H1 (cell line): Measurements from ENCODE around the gene SNCAIP. TPM values are rescaled to one million over a fixed set of nuclear protein-coding genes. Genes with fewer than 3 reads are reported as not detected.

Experiments
- CTCF ChIA-PET: fragments of 300-600 bp; sonication (Branson Sonifier 250); formaldehyde crosslinking; loops from one replicate; lab custom pipeline; 2021; ENCODE audit not compliant: partially characterized antibody; lab: Charles Lee
- POLR2A ChIA-PET: fragments of 300-600 bp; sonication (Branson Sonifier 250); formaldehyde crosslinking; loops from one replicate; lab custom pipeline; 2021; ENCODE audit warnings: inconsistent platforms; ENCODE audit not compliant: partially characterized antibody; lab: Charles Lee
- DNase-seq, 2 experiments: peaks; one replicate each; pipeline versions ENCODE4 v3.0.0 to v3.0.0-alpha.2; 2010 to 2022; ENCODE audit warnings: low spot score in 2 of 2, low read depth in 1 of 2, mixed read lengths in 1 of 2
- FAIRE-seq: peaks from 2 replicates; lab custom pipeline; 2011; peaks lifted over from hg19 to GRCh38; lab: Jason Lieb, UNC
- H2AFZ ChIP-seq: 2 replicates; pipeline ENCODE4 v1.8.1; 2012; ENCODE audit warnings: low read length, inconsistent platforms
- H2AK5ac ChIP-seq: 2 replicates; pipeline ENCODE4 v1.6.1; 2013; ENCODE audit warnings: low read depth, low read length
- H2BK120ac ChIP-seq: replicated peaks from 2 replicates; pipeline ENCODE3; 2013; ENCODE audit warnings: low read depth, low read length, inconsistent platforms
- H2BK12ac ChIP-seq: 2 replicates; pipeline ENCODE4 v1.6.1; 2013; ENCODE audit warnings: low read depth, low read length
- H2BK15ac ChIP-seq: 2 replicates; pipeline ENCODE4 v1.6.1; 2013; ENCODE audit warnings: low read length
- H2BK20ac ChIP-seq: 2 replicates; pipeline ENCODE4 v1.6.1; 2013; ENCODE audit warnings: low read length
- H2BK5ac ChIP-seq: 2 replicates; pipeline ENCODE4 v1.6.1; 2013; ENCODE audit warnings: low read depth, low read length
- H3K14ac ChIP-seq: 2 replicates; pipeline ENCODE4 v1.6.1; 2013; ENCODE audit warnings: inconsistent platforms; ENCODE audit not compliant: insufficient read length
- H3K18ac ChIP-seq: 2 replicates; pipeline ENCODE4 v1.6.1; 2013; ENCODE audit warnings: low read length; ENCODE audit errors: extremely low read depth
- H3K23ac ChIP-seq: 2 replicates; pipeline ENCODE4 v1.6.1; 2013; ENCODE audit warnings: inconsistent platforms; ENCODE audit not compliant: insufficient read length
- H3K23me2 ChIP-seq: 2 replicates; pipeline ENCODE4 v1.6.1; 2013; ENCODE audit warnings: low read depth, low read length
- H3K27ac ChIP-seq: 2 replicates; pipeline ENCODE4 v1.6.1; 2011; ENCODE audit warnings: low read depth, low read length, inconsistent platforms
- H3K27me3 ChIP-seq, 4 experiments: replicated peaks in 1 of 4; 1 replicate in 1 of 4; 2 replicates in 3 of 4; pipeline versions ENCODE4 v1.6.1 to v1.8.1; 2011 to 2013; ENCODE audit warnings: low read length in 3 of 4, mild to moderate bottlenecking in 3 of 4, inconsistent platforms in 2 of 4, mixed read lengths in 2 of 4, moderate library complexity in 1 of 4; ENCODE audit not compliant: control insufficient read depth in 3 of 4, insufficient read depth in 3 of 4; ENCODE audit errors: extremely low read depth in 1 of 4
- H3K36me3 ChIP-seq, 4 experiments: 2 replicates each; pipeline versions ENCODE4 v1.6.1 to v1.8.1; 2011 to 2013; ENCODE audit warnings: mild to moderate bottlenecking in 4 of 4, low read length in 3 of 4, moderate library complexity in 2 of 4, control low read depth in 1 of 4, inconsistent platforms in 1 of 4; ENCODE audit not compliant: insufficient read depth in 4 of 4, control insufficient read depth in 2 of 4
- H3K4ac ChIP-seq: replicated peaks from 2 replicates; pipeline ENCODE3; 2013; ENCODE audit warnings: low read length, low read depth, mixed read lengths, inconsistent platforms; ENCODE audit not compliant: insufficient read length
- H3K4me1 ChIP-seq, 4 experiments: replicated peaks in 1 of 4; 1 replicate in 1 of 4; 2 replicates in 3 of 4; pipeline versions ENCODE4 v1.6.1 to v1.8.1; 2011 to 2013; ENCODE audit warnings: low read length in 3 of 4, inconsistent platforms in 2 of 4, mixed read lengths in 1 of 4; ENCODE audit not compliant: insufficient read depth in 4 of 4, control insufficient read depth in 3 of 4
- H3K4me2 ChIP-seq, 2 experiments: 2 replicates each; pipeline versions ENCODE4 v1.6.1 to v1.8.1; 2011 to 2013; ENCODE audit warnings: low read depth in 2 of 2, low read length in 2 of 2, control low read depth in 1 of 2, inconsistent platforms in 1 of 2, mild to moderate bottlenecking in 1 of 2; ENCODE audit not compliant: insufficient read depth in 1 of 2
- H3K4me3 ChIP-seq, 4 experiments: fragments of 200-600, 300-600 bp in 1 of 4; sonication (generic), shearing (Covaris generic), sonication (Bioruptor Twin) in 1 of 4; 2 replicates each; pipeline versions ENCODE4 v1.5.1 to v1.8.1; 2011 to 2016; ENCODE audit warnings: low read length in 4 of 4, low read depth in 3 of 4, control low read depth in 2 of 4, inconsistent platforms in 2 of 4, mild to moderate bottlenecking in 2 of 4, mixed read lengths in 1 of 4, moderate library complexity in 1 of 4; ENCODE audit not compliant: insufficient read depth in 2 of 4; ENCODE audit errors: extremely low read depth in 1 of 4
- H3K56ac ChIP-seq: replicated peaks from 2 replicates; pipeline ENCODE3; 2013; ENCODE audit warnings: low read depth, mild to moderate bottlenecking, mixed read lengths, low read length, inconsistent platforms; ENCODE audit not compliant: insufficient read length
- H3K79me1 ChIP-seq: 2 replicates; pipeline ENCODE4 v1.6.1; 2013; ENCODE audit warnings: low read depth, low read length, control low read depth
- H3K79me2 ChIP-seq, 2 experiments: 2 replicates each; pipeline versions ENCODE4 v1.6.1 to v1.8.1; 2012 to 2013; ENCODE audit warnings: low read length in 2 of 2, mild to moderate bottlenecking in 2 of 2, inconsistent platforms in 1 of 2; ENCODE audit not compliant: insufficient read depth in 2 of 2, control insufficient read depth in 1 of 2
- H3K9ac ChIP-seq, 4 experiments: replicated peaks in 1 of 4; 1 replicate in 1 of 4; 2 replicates in 3 of 4; pipeline versions ENCODE4 v1.6.1 to v1.8.1; 2011 to 2013; ENCODE audit warnings: low read depth in 3 of 4, low read length in 3 of 4, control low read depth in 2 of 4, mild to moderate bottlenecking in 2 of 4, moderate library complexity in 2 of 4, inconsistent platforms in 1 of 4; ENCODE audit errors: extremely low read depth in 1 of 4
- H3K9me3 ChIP-seq, 2 experiments: 2 replicates each; pipeline versions ENCODE4 v1.6.1 to v1.8.1; 2012 to 2013; ENCODE audit warnings: mild to moderate bottlenecking in 2 of 2, moderate library complexity in 2 of 2, control low read depth in 1 of 2, inconsistent platforms in 1 of 2, low read depth in 1 of 2, low read length in 1 of 2, mixed read lengths in 1 of 2; ENCODE audit not compliant: insufficient read depth in 2 of 2
- H4K20me1 ChIP-seq, 2 experiments: replicated peaks in 1 of 2; 2 replicates each; pipeline versions ENCODE3 to v1.8.1; 2011 to 2013; ENCODE audit warnings: inconsistent platforms in 2 of 2, low read length in 2 of 2, mild to moderate bottlenecking in 1 of 2; ENCODE audit not compliant: insufficient read depth in 2 of 2, control insufficient read depth in 1 of 2
- H4K5ac ChIP-seq: 2 replicates; pipeline ENCODE4 v1.6.1; 2013; ENCODE audit warnings: low read length, low read depth, mixed read lengths, inconsistent platforms; ENCODE audit not compliant: insufficient read length
- H4K8ac ChIP-seq: 2 replicates; pipeline ENCODE4 v1.8.0; 2013; ENCODE audit warnings: mild to moderate bottlenecking, moderate library complexity, low read length, inconsistent platforms; ENCODE audit not compliant: insufficient read depth; ENCODE audit errors: extremely low read depth
- H4K91ac ChIP-seq: replicated peaks from 2 replicates; pipeline ENCODE3; 2013; ENCODE audit warnings: low read length, mixed read lengths, inconsistent platforms; ENCODE audit not compliant: insufficient read length
- BRCA1 ChIP-seq: IDR thresholded peaks from 2 replicates; pipeline ENCODE4 v1.6.1; 2012; ENCODE audit warnings: low read depth, low read length, improper control_type of control experiment
- WGBS, 2 experiments: shearing (Covaris generic) in 1 of 2; methylation state at CpG; one replicate each; pipeline versions ENCODE4 v1.1.6 to v1.1.7; 2013 to 2015; ENCODE audit warnings: low lambda C conversion rate in 2 of 2, mixed read lengths in 2 of 2, inconsistent platforms in 1 of 2, low coverage in 1 of 2, missing lambda C conversion rate in 1 of 2; ENCODE audit not compliant: insufficient replicate concordance in 2 of 2, insufficient coverage in 1 of 2, insufficient read length in 1 of 2; ENCODE audit errors: extremely low coverage in 1 of 2, missing lambda C conversion rate in 1 of 2; 5-methylcytosine and 5-hydroxymethylcytosine counted together
- polyA plus RNA-seq, 7 experiments: library from polyadenylated mRNA; depleted of rRNA in 3 of 7; stranded (reverse) in 5 of 7; unstranded in 2 of 7; fragments of >200 nt in 5 of 7; fragments of 200-250 nt in 2 of 7; gene quantifications; 1 replicate in 5 of 7; 2 replicates in 1 of 7; 4 replicates in 1 of 7; pipeline versions ENCODE4 v1.2.1 to v1.2.3, GENCODE V29; 2011 to 2013; ENCODE audit warnings: missing spikeins in 2 of 7, mixed read lengths in 2 of 7
- total RNA-seq: library from RNA; stranded (reverse); fragmentation: NEBNext Ultra II Directional; extraction: Animal tissue kit (Norgen Biotek cat#: 25700); gene quantifications from 2 replicates; pipeline ENCODE4 v1.2.1, GENCODE V29; 2021

SNCAIP gene
- total and polyA plus RNA-seq, 2 of the 8 experiments (the other 6 are each of a cell fraction or from before 2014, with no cell fraction given) = 3.9 to 9.0 TPM

GRCh38 chr5:122332599-122333555 lies 20.8 kb downstream of the SNCAIP start:
- Histone ChIP-seq H3K4me3 (no peak overlapping the region), H4K20me1 (no peaks in the 10 kb centered on the region), H3K18ac (0 out of 2 replicates have a peak overlapping the region, but pooled peaks have one; percentile 41), H3K9ac (0 out of 7 replicates have a peak overlapping the region, but pooled peaks of 1 of the 4 experiments have one; percentile 1), H3K4me1 (peaks cover 0 to 7% (median 5%) of the 10 kb centered on the region in 4 experiments; a peak in 5 of 7 replicates), H3K56ac (no peak overlapping the region), H3K4me2 (no peak overlapping the region), H4K91ac (no peak overlapping the region), H2AFZ (no peak overlapping the region), H3K9me3 (no peaks in the 10 kb centered on the region), H3K23ac (no peak overlapping the region), H4K8ac (no peak overlapping the region), H2BK5ac (no peak overlapping the region; the same call in 1 of the 2 replicates), H3K27ac (no peak overlapping the region), H3K79me2 (no peaks in the 10 kb centered on the region), H2BK15ac (no peak overlapping the region), H2AK5ac (no peak overlapping the region), H3K27me3 (no peaks in the 10 kb centered on the region), H3K23me2 (no peaks in the 10 kb centered on the region), H3K36me3 (no peaks in the 10 kb centered on the region), H3K79me1 (no peaks in the 10 kb centered on the region; the same call in 1 of the 2 replicates), H4K5ac (no peak overlapping the region), H2BK12ac (no peak overlapping the region), H2BK20ac (peak overlapping the region; percentile 89; the same call in 1 of the 2 replicates), H2BK120ac (peak overlapping the region; percentile 29), H3K14ac (no peak overlapping the region), H3K4ac (no peak overlapping the region)
- FAIRE-seq = no peak
- POLR2A ChIA-PET = no interaction called here
- no peak for DNase-seq
- 79% methylated on average over 5 of the region's 5 CpGs; no CpG with 5 or more reads in 1 of the 2 experiments for WGBS, 2 experiments
- TF ChIP-seq BRCA1 = no peak
- CTCF ChIA-PET = interaction anchor here (1.0 to 1.3 kb wide), 3 partner anchors 38 to 138 kb away, joined by 3 to 6 read pairs (median 3); no protein-coding TSS in a partner anchor
